GM19239 (cell line): ENCODE results near the gene OR5AC2.

Experiments used
- DNase-seq: peaks from one replicate; pipeline ENCODE4 v3.0.0; 2011; ENCODE audit warnings: low spot score; ENCODE audit not compliant: insufficient read length
- FAIRE-seq: peaks from 2 replicates; lab custom pipeline; 2011; peaks lifted over from hg19 to GRCh38; lab: Jason Lieb, UNC

The OR5AC2 gene

GRCh38 chr3:98086873-98087272 lies at the start of gene OR5AC2:
Gene OR5AC2 (plus strand): TSS chr3:98087173. CDS start chr3:98087173, 0 bp downstream.
- FAIRE-seq (no peak), DNase-seq (no peak)

GRCh38 chr3:98038286-98038685 lies 48.7 kb upstream of the OR5AC2 start:
- DNase-seq (no peak), FAIRE-seq (no peak)

- FAIRE-seq = no peak
Observed at GRCh38 chr3:98038876-98039275, 48.1 kb upstream of the OR5AC2 start.

GRCh38 chr3:98039322-98040024 lies 47.5 kb upstream of the OR5AC2 start:
- DNase-seq (peak; percentile 25), FAIRE-seq (peak; percentile 99)

More at GRCh38 chr3:98038876-98039275, 48.1 kb upstream of the OR5AC2 start:
- DNase-seq = no peak

- FAIRE-seq = no peak
- no peak for DNase-seq
Observed at GRCh38 chr3:98041350-98041749, 45.6 kb upstream of the OR5AC2 start.

- DNase-seq (no peak), FAIRE-seq (no peak)
Observed at GRCh38 chr3:98048586-98048985, 38.4 kb upstream of the OR5AC2 start.

GRCh38 chr3:98049271-98049670 lies 37.7 kb upstream of the OR5AC2 start:
- no peak for FAIRE-seq
- DNase-seq = no peak

- FAIRE-seq = no peak
Observed at GRCh38 chr3:98056035-98056434, 30.9 kb upstream of the OR5AC2 start.

GRCh38 chr3:98057631-98058030 lies 29.3 kb upstream of the OR5AC2 start:
- no peak for FAIRE-seq
- DNase-seq = no peak

More at GRCh38 chr3:98056035-98056434, 30.9 kb upstream of the OR5AC2 start:
- DNase-seq = no peak

- DNase-seq (no peak), FAIRE-seq (no peak)
Observed at GRCh38 chr3:98058244-98058960, 28.6 kb upstream of the OR5AC2 start.

- FAIRE-seq (no peak), DNase-seq (no peak)
Observed at GRCh38 chr3:98068824-98069223, 18.1 kb upstream of the OR5AC2 start.

GRCh38 chr3:98070840-98071239 lies 16.1 kb upstream of the OR5AC2 start:
- no peak for FAIRE-seq
- DNase-seq = no peak

- FAIRE-seq (no peak), DNase-seq (no peak)
Observed at GRCh38 chr3:98073486-98073885, 13.5 kb upstream of the OR5AC2 start.

- FAIRE-seq = no peak
- DNase-seq = no peak
Observed at GRCh38 chr3:98095882-98096281, 8.9 kb downstream of the OR5AC2 start.

GRCh38 chr3:98099848-98100247 lies 12.9 kb downstream of the OR5AC2 start:
- DNase-seq (no peak), FAIRE-seq (no peak)

- no peak for FAIRE-seq
- no peak for DNase-seq
Observed at GRCh38 chr3:98108162-98108561, 21.2 kb downstream of the OR5AC2 start.

GRCh38 chr3:98109807-98110549 lies 23.0 kb downstream of the OR5AC2 start:
- DNase-seq (no peak), FAIRE-seq (no peak)

- FAIRE-seq (no peak), DNase-seq (no peak)
Observed at GRCh38 chr3:98110550-98110908, 23.6 kb downstream of the OR5AC2 start.

GRCh38 chr3:98114264-98114663 lies 27.3 kb downstream of the OR5AC2 start:
- DNase-seq = no peak
- FAIRE-seq = no peak

GRCh38 chr3:98115717-98116116 lies 28.7 kb downstream of the OR5AC2 start:
- no peak for DNase-seq
- no peak for FAIRE-seq

- no peak for FAIRE-seq
- no peak for DNase-seq
Observed at GRCh38 chr3:98130421-98130820, 43.4 kb downstream of the OR5AC2 start, which contains the start of gene OR5H1. Gene OR5H1 (plus strand): TSS chr3:98130721. CDS start chr3:98132698, 1,977 bp downstream.
